Measurements from ENCODE around the gene ECHS1.

DNA sequence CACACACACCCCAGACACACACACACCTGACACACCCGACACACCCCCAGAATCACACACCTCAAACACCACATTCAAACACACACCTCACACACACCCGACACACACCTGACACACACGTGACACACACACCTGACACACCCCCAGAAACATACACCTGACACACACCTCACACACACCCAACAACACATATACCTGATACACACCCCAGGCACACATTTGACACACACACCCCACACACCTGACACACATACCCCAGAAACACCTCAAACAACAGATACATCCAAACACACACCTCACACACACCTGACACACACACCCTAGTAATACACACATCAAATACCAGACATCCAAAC, 35.8 kb downstream of the ECHS1 start:
- TF ChIP-seq, protein P1, sequence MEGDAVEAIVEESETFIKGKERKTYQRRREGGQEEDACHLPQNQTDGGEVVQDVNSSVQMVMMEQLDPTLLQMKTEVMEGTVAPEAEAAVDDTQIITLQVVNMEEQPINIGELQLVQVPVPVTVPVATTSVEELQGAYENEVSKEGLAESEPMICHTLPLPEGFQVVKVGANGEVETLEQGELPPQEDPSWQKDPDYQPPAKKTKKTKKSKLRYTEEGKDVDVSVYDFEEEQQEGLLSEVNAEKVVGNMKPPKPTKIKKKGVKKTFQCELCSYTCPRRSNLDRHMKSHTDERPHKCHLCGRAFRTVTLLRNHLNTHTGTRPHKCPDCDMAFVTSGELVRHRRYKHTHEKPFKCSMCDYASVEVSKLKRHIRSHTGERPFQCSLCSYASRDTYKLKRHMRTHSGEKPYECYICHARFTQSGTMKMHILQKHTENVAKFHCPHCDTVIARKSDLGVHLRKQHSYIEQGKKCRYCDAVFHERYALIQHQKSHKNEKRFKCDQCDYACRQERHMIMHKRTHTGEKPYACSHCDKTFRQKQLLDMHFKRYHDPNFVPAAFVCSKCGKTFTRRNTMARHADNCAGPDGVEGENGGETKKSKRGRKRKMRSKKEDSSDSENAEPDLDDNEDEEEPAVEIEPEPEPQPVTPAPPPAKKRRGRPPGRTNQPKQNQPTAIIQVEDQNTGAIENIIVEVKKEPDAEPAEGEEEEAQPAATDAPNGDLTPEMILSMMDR (conservative IDR thresholded peaks at IDR 0.05 in 1 of 2, IDR thresholded peaks at IDR 0.05 in 1 of 2; ENCODE audit: extremely low read depth in 1 of 2, insufficient read depth in 1 of 2, low read depth in 1 of 2, low read length in 2 of 2), result no peak
- TF ChIP-seq EZH2 (IDR thresholded peaks at IDR 0.05; ENCODE audit: borderline replicate concordance, low read length), result peak; percentile 52
